KOPT-K1 (cell line): Measurements from ENCODE around the gene FABP3.

Source experiments
- H3K27ac ChIP-seq: fragments of 200-600 bp; sonication (generic); 2 replicates; pipeline ENCODE4 v1.5.1; 2016; ENCODE audit warnings: antibody characterized with exemption, mild to moderate bottlenecking, low read depth, low read length; ENCODE audit not compliant: poor library complexity, severe bottlenecking
- H3K36me3 ChIP-seq: fragments of 200-600 bp; sonication (generic); 2 replicates; pipeline ENCODE4 v1.5.1; 2017; ENCODE audit warnings: antibody characterized with exemption, mild to moderate bottlenecking, low read length, moderate library complexity; ENCODE audit not compliant: insufficient read depth
- H3K9me3 ChIP-seq: fragments of 200-600 bp; sonication (generic); 2 replicates; pipeline ENCODE4 v1.5.1; 2017; ENCODE audit warnings: antibody characterized with exemption, low read length, mild to moderate bottlenecking; ENCODE audit not compliant: insufficient read depth, poor library complexity, severe bottlenecking

Gene FABP3

GRCh38 chr1:31326461-31326860 is 46.4 kb downstream of the FABP3 start:
- Histone ChIP-seq H3K36me3 (peaks cover 29% of the 10 kb centered on the region; the same call in 1 of the 2 replicates), H3K27ac (no peak overlapping the region), H3K9me3 (no peaks in the 10 kb centered on the region)

- no peaks in the 10 kb centered on the region for H3K9me3 ChIP-seq
- H3K27ac ChIP-seq, result no peak overlapping the region
- H3K36me3 ChIP-seq, result peaks cover 39% of the 10 kb centered on the region
Measured at GRCh38 chr1:31324992-31325391, 47.9 kb downstream of the FABP3 start.

- Histone ChIP-seq H3K36me3 (peaks cover 48% of the 10 kb centered on the region), H3K27ac (no peak overlapping the region), H3K9me3 (no peaks in the 10 kb centered on the region)
Measured at GRCh38 chr1:31324093-31324492, 48.8 kb downstream of the FABP3 start.

DNA sequence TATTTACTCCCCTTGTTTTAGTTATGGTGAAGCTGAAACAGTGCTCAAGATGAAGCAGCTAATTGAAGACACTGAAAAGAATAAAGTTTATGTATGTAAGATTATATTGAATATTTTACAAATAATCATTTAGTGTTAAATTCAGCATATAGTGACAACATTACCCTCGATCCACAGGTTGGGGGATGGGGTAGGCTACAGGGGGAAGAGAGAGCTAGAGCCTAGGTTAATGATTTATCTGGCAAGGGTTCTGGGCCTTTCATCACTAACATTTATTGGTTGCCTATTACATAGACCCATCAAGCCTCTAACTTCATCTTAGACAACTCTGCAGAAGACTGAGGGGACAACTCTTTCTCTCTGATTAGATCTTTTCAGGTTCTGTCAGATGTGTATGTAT is 54.7 kb downstream of the FABP3 start:
- no peaks in the 10 kb centered on the region for H3K9me3 ChIP-seq
- H3K27ac ChIP-seq, result no peak overlapping the region
- peaks cover 79% of the 10 kb centered on the region for H3K36me3 ChIP-seq

DNA sequence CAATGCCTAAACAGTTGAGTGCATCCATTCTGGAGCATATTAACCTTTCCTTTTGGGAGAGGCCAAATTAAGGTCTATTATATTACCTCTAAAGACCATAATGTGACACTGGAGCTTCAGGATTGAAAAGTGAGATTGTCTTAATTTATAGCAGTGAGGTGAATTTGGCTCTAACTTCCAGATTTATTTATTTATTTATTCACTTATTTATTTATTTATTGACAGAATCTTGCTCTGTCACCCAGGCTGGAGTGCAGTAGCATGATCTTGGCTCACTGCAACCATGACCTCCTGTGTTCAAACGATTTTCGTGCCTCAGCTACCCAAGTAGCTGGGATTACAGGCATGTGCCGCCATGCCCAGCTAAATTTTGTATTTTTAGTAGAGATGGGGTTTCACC is 57.0 kb downstream of the FABP3 start:
- Histone ChIP-seq H3K36me3 (peaks cover 91% of the 10 kb centered on the region), H3K27ac (no peak overlapping the region), H3K9me3 (no peaks in the 10 kb centered on the region)
